HG03064 (cell line): ENCODE results near the gene PIGV.

Experiments
- ATAC-seq: cut with Tn5 transposase; IDR thresholded peaks from one replicate; pipeline ENCODE4 v1.9.1; 2021; ENCODE audit warnings: low read depth; ENCODE audit not compliant: unreplicated experiment

Gene PIGV

DNA sequence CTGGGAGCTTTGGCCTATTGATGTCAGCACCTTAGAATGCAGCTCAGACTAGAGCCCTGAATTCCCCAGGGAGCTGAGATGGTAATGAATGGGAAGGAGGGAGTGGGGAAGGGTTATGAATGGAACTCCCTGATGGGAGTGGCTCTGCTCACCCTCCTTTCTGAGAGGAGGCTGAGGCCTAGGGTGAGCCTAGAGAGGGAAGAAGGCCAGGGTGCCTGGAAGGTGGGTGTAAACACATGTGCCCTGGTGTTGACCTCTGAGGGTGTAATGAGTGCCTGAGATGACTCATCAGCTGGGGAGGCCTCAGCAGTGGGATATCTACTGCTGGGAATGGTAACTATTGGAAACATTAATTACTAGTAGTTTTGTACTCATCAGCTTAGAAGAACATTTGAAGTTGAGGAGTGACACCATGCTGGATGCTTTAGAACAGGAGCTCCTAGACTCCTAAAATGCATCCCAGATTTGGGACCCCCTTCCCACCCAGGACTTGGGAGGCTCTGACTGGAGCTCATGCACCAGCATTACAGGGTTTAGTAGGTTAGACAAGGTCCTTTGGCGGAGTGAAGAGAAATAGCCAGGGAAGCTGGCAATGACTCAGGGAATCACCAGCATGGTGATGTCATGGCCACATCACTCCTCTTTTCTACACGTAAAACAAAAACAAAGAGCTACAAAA lies 16.0 kb upstream of the PIGV start:
- ATAC-seq = no peak

DNA sequence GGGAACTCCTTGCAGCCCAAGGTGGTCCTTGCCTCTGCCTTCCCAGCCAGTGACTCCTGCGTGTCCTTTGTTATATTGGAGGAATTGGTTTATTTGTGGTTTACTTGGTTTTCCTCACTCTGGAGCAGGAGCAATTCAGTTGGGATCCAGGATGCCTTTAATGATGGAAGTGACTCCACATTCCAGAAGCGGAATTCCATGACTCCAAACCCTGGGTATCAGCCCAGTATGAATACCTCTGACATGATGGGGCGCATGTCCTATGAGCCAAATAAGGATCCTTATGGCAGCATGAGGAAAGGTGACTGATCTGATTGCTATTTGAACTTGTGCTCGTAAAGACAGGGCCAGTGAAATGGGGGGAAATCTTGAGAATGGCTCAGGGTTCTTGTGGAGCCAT lies 15.1 kb upstream of the PIGV start:
- ATAC-seq = no peak

DNA sequence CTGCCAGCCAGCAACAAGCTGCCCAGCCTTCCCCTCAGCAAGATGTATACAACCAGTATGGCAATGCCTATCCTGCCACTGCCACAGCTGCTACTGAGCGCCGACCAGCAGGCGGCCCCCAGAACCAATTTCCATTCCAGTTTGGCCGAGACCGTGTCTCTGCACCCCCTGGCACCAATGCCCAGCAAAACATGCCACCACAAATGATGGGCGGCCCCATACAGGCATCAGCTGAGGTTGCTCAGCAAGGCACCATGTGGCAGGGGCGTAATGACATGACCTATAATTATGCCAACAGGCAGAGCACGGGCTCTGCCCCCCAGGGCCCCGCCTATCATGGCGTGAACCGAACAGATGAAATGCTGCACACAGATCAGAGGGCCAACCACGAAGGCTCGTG lies 13.3 kb upstream of the PIGV start:
- no peak for ATAC-seq

DNA sequence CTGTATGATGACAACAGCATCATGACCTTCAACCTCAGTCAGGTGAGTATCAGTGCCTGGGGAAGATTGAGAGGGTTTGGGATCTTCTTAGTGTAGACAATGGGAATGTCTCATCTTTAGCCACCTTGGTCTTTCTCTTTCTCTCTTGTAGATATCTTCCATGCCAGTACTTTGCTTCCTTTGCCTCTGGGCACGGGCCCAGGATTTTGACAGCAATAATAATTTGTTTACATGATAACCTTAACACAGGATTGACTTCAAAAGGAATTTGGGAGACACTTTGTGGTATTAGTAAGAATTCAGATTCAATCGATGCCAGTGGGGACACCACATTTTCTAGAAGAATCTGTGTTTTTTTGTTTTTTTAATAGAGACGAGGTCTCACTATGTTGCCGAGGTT lies 12.1 kb upstream of the PIGV start:
- ATAC-seq = no peak

DNA sequence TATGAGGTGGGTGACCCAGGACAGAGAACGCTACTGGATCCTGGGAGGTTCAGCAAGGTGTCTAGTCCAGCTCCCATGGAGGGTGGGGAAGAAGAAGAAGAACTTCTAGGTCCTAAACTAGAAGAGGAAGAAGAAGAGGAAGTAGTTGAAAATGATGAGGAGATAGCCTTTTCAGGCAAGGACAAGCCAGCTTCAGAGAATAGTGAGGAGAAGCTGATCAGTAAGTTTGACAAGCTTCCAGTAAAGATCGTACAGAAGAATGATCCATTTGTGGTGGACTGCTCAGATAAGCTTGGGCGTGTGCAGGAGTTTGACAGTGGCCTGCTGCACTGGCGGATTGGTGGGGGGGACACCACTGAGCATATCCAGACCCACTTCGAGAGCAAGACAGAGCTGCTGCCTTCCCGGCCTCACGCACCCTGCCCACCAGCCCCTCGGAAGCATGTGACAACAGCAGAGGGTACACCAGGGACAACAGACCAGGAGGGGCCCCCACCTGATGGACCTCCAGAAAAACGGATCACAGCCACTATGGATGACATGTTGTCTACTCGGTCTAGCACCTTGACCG lies 8.6 kb upstream of the PIGV start:
- no peak for ATAC-seq

DNA sequence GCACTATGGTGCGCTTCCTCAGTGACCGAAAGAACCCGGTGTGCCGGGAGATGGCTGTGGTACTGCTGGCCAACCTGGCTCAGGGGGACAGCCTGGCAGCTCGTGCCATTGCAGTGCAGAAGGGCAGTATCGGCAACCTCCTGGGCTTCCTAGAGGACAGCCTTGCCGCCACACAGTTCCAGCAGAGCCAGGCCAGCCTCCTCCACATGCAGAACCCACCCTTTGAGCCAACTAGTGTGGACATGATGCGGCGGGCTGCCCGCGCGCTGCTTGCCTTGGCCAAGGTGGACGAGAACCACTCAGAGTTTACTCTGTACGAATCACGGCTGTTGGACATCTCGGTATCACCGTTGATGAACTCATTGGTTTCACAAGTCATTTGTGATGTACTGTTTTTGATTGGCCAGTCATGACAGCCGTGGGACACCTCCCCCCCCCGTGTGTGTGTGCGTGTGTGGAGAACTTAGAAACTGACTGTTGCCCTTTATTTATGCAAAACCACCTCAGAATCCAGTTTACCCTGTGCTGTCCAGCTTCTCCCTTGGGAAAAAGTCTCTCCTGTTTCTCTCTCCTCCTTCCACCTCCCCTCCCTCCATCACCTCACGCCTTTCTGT lies 7.3 kb upstream of the PIGV start:
- no peak for ATAC-seq

DNA sequence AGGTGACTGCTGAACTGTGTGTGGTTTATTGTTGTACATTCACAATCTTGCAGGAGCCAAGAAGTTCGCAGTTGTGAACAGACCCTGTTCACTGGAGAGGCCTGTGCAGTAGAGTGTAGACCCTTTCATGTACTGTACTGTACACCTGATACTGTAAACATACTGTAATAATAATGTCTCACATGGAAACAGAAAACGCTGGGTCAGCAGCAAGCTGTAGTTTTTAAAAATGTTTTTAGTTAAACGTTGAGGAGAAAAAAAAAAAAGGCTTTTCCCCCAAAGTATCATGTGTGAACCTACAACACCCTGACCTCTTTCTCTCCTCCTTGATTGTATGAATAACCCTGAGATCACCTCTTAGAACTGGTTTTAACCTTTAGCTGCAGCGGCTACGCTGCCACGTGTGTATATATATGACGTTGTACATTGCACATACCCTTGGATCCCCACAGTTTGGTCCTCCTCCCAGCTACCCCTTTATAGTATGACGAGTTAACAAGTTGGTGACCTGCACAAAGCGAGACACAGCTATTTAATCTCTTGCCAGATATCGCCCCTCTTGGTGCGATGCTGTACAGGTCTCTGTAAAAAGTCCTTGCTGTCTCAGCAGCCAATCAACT lies 6.4 kb upstream of the PIGV start:
- ATAC-seq = no peak

DNA sequence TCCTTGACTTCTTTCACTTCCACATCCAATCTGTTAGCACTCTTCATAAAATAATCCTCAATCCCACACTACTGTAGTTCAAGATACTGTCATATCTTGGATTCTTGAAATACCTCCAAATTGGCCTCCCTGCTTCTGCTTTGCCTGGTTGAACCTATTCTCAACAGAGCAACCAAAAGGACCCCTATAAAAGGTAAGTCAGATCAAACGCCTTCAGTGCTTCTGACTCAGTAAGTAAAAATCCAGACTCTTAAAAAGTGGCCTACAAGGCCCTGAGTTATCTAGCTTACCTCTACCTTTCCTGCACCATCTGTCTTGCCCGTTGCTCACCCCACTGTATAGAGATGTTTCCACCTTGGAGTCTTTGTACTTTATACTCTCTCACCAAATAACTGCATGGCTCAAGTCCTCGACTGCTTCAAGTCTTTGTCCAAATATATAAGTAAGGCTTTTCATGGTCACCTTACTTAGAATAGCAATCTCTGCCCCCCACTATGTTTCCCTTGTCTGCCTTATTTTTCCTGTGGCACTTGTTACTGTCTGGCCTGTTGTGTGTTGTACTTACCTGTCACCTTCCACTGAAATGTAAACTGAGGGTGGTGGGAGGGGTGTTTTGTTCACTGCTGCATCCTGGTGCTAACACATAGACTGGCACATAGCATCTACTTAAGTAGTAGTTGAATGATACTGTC lies 5.1 kb upstream of the PIGV start:
- no peak for ATAC-seq

DNA sequence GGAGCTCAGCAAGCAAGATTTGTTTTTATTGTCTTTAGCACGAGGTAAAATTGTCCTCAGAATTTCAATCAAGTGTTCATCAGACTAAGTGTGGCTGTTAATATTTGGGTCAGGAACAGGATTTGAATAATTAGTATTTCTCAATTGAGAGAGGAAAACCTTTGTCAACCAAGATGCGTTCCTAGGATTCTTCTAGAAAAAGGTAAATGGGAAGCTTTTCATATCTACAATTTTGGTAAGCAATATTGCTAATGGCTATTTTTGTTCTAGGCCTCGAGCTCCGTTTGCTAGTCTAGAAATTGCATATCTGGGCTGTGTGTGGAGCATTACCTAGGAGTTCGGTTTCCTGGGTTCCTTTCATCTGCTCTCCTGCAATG lies 4.1 kb upstream of the PIGV start:
- no peak for ATAC-seq

DNA sequence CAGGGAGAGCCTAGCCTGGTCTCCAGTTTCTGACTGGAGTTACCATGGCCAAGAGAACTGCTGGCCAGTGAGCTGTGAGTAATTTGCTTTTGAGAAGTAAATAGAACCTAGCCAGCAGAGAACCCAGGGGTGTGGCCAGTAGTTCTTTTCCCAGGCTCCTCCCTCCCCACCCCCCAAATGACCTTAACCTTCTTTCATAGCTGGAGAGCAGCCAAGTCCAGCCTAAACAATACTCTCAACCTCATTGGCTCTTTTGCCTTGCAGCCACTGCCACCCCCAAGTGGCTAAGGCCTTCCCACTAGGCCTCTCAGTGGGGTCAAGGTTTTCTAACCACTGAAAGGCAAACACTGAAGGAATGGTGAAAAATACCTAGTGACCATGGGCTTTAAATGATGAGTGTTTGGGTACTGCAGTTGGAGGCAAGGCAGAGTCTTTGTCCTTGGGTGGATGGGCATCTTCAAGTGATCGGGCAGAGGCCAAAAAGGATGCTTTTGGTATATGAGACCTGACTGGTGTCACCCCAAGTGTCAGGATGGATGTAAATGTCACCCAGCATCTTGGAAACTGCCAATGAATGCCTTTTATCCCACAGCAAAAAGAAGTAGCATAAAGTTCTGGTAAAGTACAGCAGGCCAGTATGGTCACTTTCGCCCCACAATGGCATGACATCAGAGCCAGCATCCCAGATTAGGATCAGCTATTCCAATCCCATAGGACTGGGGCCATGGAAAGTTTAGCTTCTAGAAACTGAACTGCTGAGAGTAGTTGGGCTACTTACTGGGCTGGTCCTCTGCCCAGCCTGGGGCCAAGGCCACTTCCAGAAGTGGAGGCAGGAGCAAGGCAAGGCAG lies 3.5 kb upstream of the PIGV start:
- no peak for ATAC-seq

DNA sequence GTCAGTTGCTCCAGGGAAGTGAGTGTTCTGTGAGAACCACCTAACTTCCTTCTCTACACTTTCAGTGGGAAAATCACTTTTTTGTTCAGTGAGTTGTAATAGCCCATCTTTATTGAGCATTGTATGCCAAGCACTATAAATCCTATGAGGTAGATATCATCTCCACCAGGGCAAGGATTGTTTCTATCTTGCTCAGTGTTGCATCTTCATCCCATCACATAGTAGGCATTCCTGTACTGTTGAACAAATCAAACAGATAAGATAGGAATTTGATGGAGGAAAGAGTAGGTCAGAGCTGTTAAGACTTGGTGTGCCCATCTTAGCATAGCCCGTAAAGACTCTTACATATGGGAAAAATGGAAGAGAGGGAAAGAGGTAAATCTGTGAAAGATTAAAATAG lies 2.9 kb upstream of the PIGV start:
- no peak for ATAC-seq

DNA sequence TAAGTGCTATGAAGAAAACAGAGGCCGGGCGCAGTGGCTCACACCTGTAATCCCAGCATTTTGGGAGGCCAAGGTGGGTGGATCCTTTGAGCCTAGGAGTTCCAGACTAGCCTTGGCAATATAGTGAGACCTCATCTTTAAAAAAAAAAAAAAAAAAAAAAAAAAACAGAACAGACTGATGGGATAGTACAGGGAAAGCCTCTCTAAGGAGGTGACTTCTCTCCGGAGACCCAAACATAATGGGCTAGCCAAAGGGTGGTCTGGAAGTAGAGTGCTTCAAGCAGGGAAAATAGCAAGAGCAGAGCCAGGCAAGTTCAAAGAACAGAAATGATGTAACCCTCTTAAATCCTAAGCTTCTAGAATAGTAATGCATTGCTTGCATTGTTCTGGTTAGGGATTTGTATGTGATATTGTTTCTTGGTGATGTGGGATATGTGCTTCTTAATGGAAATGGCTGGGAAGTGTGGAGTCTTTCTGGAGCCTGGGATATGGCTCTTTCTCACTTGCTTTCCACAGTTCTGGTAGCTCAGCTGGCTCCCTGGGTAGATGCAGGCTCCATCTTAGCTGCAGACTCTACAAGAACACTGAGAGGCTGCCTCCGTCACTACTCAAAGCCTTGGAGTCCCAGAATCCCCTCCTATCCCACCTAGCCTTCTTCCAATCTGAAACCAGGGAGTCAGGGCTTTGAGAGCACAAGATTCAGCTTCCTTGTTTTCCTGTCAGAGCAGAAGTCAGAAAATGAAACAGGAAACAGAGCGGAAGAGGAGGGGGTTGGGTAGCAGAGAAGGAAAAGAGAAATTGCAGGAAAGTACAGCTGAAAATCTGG lies 1.9 kb upstream of the PIGV start:
- ATAC-seq = no peak

DNA sequence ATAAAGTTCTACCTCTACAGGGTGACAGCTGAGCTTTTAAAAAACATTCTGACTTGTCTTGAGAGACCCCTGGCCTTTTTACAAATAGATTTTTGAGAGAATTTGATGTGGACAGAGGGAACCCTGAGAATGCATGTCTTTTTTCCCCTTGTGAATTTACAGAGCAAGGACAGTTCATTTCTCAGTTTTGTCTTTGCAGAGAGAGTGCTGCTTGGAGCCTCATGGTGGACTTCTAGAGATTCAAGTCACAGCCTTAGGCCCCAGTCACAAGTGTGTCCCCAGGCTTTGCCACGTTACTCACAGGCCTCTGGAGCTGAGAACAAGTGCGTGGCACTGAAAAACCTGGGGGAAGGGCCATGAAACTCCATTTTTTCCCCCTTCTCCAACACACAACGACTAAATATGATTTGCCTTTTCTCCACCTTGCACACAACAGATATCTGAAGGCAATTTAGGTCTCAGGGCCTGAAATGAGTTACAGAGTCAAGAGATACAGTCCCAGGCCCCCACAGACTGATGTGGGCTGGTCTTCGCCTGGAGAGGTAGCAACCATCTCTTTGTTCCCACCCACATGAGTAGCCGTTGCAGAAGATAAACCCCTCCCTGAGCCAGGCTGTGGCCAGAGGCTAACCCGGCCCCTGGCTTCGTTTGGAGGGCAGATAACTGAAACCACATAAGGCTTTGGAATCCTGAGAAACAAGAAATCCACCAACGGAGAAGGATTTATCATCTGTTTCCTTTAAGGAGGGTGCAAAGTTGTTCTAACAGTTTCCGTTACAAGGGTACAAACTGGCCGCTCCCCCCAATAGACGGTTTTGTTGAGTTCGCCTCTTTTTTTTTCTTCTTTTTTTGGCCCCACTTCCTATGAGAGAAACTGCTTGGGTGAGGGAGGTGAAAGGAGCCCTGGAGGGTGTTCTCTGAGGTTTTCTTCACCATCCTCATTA lies 1.0 kb upstream of the PIGV start:
- no peak for ATAC-seq

DNA sequence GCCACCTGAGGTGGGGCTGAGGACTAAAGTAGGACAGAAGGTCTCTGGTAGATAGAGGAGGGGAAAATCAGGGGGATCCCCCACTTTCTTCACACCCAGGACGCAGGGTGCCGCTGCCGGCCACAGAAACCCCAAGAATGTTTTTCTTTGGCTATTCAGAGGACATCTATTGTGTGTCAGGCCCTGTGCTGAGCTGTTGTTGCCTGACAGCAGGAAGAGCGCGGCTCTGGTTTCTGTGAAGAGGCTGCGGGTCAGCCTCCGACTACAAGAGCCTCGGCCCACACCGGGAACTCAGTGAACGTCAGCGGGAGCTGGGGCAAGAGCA lies 407 bp upstream of the PIGV start:
- ATAC-seq = peak; percentile 30

DNA sequence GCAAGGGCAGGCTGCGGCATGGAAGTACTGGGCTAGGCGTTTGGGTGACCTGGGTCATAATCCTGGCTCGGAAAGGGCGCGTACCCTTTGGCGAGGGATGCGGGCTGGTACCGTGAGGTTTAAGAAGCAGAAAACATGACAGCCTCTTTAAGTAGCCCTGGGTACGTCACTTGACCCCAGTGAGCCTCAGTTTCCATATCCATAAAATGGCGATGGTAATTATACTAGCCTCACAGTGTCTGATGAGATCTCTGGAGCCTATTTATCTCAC lies 700 bp downstream of the PIGV start:
- no peak for ATAC-seq

DNA sequence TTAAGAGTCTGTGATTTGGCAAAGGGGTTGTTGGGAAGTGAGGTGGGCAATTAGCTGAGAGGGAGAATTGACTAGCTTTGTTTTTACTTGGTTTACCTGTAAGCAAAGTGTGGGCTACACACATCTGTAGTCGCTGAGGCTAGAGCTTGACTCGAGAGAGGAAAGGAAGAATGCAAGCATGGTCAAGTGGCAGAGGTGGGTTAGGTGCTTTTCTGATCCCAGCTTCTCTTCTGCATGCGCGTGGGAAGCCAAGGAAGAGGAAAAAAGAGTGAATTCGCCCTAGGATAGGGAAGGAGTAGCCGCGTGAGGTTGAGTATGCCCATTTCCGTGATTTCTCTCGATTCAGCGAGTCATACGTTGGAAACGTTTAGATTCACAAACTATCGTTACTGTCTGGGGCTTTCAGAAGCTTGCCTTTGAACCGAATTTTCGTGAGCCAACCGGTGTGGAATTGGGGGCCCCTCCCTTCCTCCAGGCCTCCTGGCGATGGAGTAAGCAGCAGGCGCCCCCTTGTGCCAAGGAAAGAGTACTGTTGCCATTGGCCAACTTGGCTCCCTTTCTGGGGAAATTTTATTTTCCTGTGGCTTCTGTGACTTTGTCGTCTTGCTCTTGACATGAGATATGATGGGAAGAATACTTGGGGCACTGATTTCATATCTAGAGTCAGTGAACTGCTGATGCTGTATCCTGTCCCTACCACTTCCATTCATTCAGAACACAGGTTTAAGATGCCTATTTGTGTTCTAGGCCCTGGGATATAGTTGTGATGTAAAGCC lies 1.3 kb downstream of the PIGV start:
- no peak for ATAC-seq

DNA sequence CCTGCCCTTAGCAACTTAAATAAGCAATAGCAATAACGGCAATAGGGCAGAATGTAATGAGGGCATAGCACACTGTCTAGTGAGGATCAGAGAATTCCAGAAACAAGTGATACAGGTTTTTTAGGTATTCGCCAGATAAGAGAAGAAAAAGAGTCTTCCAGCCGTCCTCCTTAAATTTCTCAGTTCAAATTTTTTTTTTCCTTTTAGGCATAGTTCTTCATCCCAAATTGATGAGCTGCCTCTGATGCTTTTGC lies 1.8 kb downstream of the PIGV start:
- no peak for ATAC-seq

DNA sequence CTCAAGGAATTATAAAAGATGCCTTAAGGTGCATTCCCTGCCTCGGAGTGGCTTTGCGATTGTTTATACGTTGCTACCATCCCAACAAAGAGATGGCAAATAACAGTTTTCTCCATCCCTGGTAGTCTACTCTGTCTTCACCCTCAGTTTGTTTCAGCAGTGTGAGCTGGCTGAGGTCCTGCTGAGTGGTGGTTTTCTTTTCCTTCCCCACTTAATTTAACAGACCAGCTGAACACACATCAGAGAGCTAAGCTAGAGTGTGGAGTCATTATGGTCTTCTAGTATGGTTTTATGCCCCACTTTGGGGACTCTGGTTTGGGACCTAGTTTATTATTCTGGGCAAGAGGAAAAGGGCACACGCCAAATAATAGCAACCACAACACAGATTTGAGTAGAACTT lies 2.2 kb downstream of the PIGV start:
- no peak for ATAC-seq

DNA sequence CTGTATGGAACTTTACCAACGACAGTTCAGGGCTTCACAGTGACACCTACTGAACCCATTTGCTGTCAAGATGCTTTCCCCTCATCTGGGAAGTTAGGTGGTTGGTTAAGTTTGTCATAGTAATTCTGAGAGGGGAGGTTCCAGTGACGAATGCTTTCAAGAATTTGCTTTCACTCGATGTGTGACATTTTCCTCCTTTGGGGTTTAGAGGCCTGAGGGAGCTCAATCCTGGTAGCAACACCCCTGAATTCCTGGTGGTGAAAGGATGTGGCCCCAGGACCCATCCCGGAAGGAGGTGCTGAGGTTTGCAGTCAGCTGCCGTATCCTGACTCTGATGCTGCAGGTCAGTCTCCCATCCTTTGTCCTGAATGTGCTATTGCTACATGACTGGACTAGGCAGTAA lies 2.8 kb downstream of the PIGV start:
- ATAC-seq = no peak
